SK-N-SH (cell line): Measurements from ENCODE around the gene C13orf42. TPM values are rescaled to one million over a fixed set of nuclear protein-coding genes. Genes with fewer than 3 reads are reported as not detected.

ENCODE experiments used
- CTCF ChIA-PET: fragments of 300-600, 350-600 bp; formaldehyde crosslinking; extraction: SDS; loops from one replicate; lab custom pipeline; 2021; lab: Yijun Ruan, JAX
- POLR2A ChIA-PET: fragments of 350-600 bp; sonication (Branson Sonifier 250); formaldehyde crosslinking; extraction: SDS; loops from one replicate; lab custom pipeline; 2020; ENCODE audit warnings: antibody characterized with exemption, inconsistent platforms; lab: Yijun Ruan, JAX
- DNase-seq: peaks from one replicate; pipeline ENCODE4 v3.0.0; 2012
- H2AFZ ChIP-seq: fragments of 200-600 bp; sonication (generic); 2 replicates; pipeline ENCODE4 v1.8.1; 2016; ENCODE audit warnings: antibody characterized with exemption, mild to moderate bottlenecking, low read depth
- H3F3A ChIP-seq: fragments of 200-600 bp; sonication (generic); replicated peaks from 2 replicates; pipeline ENCODE3; 2016; ENCODE audit warnings: antibody characterized with exemption, mild to moderate bottlenecking; ENCODE audit not compliant: insufficient read depth
- H3K27ac ChIP-seq, 2 experiments: fragments of 200-500 bp in 1 of 2; fragments of 200-600 bp in 1 of 2; sonication (Bioruptor generic) in 1 of 2; sonication (generic), shearing (Covaris generic) in 1 of 2; 2 replicates each; pipeline versions ENCODE4 v1.5.1 to v1.6.1; 2014 to 2016; ENCODE audit warnings: low read depth in 2 of 2, inconsistent platforms in 1 of 2, low read length in 1 of 2, mild to moderate bottlenecking in 1 of 2, mixed read lengths in 1 of 2
- H3K27me3 ChIP-seq: fragments of 200-600 bp; sonication (generic), shearing (Covaris generic); 2 replicates; pipeline ENCODE4 v1.6.1; 2016; ENCODE audit warnings: mixed run types; ENCODE audit not compliant: insufficient read depth
- H3K36me3 ChIP-seq, 2 experiments: fragments of 200-500 bp in 1 of 2; fragments of 200-600 bp in 1 of 2; sonication (Bioruptor generic) in 1 of 2; sonication (generic) in 1 of 2; replicated peaks in 1 of 2; 2 replicates each; pipeline versions ENCODE3 to v1.5.1; 2014 to 2016; ENCODE audit warnings: low read length in 1 of 2, mild to moderate bottlenecking in 1 of 2; ENCODE audit not compliant: insufficient read depth in 2 of 2, control insufficient read depth in 1 of 2
- H3K4me1 ChIP-seq, 2 experiments: fragments of 200-500 bp in 1 of 2; fragments of 200-600 bp in 1 of 2; sonication (Bioruptor generic) in 1 of 2; sonication (generic), shearing (Covaris generic) in 1 of 2; 2 replicates each; pipeline versions ENCODE4 v1.5.1 to v1.6.1; 2014 to 2016; ENCODE audit warnings: low read depth in 1 of 2, low read length in 1 of 2, mixed run types in 1 of 2; ENCODE audit not compliant: insufficient read depth in 2 of 2, control insufficient read depth in 1 of 2
- H3K4me2 ChIP-seq: fragments of 200-600 bp; sonication (generic), shearing (Covaris generic); 2 replicates; pipeline ENCODE4 v1.6.1; 2017; ENCODE audit warnings: mixed run types
- H3K4me3 ChIP-seq, 2 experiments: fragments of 200-500 bp in 1 of 2; fragments of 200-600 bp in 1 of 2; sonication (Bioruptor generic) in 1 of 2; sonication (generic), shearing (Covaris generic) in 1 of 2; 2 replicates each; pipeline versions ENCODE4 v1.5.1 to v1.8.1; 2014 to 2016; ENCODE audit warnings: low read depth in 2 of 2, inconsistent platforms in 1 of 2, low read length in 1 of 2, mild to moderate bottlenecking in 1 of 2, mixed read lengths in 1 of 2, moderate library complexity in 1 of 2
- H3K79me2 ChIP-seq: fragments of 200-600 bp; sonication (generic); 2 replicates; pipeline ENCODE4 v1.8.1; 2017; ENCODE audit warnings: mild to moderate bottlenecking; ENCODE audit not compliant: insufficient read depth
- H3K9ac ChIP-seq: fragments of 200-600 bp; sonication (generic); 2 replicates; pipeline ENCODE4 v1.6.1; 2017; ENCODE audit warnings: mixed run types
- H3K9me2 ChIP-seq: fragments of 200-600 bp; sonication (generic); 2 replicates; pipeline ENCODE4 v1.6.1; 2017; ENCODE audit warnings: mixed run types
- H3K9me3 ChIP-seq: fragments of 200-600 bp; sonication (generic); 2 replicates; pipeline ENCODE4 v1.6.1; 2017; ENCODE audit warnings: mixed run types, mild to moderate bottlenecking, moderate library complexity
- H4K20me1 ChIP-seq: fragments of 200-600 bp; sonication (generic); 2 replicates; pipeline ENCODE4 v1.6.1; 2017; ENCODE audit warnings: mild to moderate bottlenecking, mixed run types; ENCODE audit not compliant: insufficient read depth
- CTCF ChIP-seq: fragments of 200-600 bp; sonication (generic); IDR thresholded peaks from 2 replicates; pipeline ENCODE4 v1.6.1; 2017; ENCODE audit warnings: antibody characterized with exemption, mild to moderate bottlenecking, moderate library complexity
- EP300 ChIP-seq, 2 experiments: IDR thresholded peaks; 2 replicates each; pipeline versions ENCODE4 v1.4.0 to v1.6.1; 2012; ENCODE audit warnings: borderline replicate concordance in 1 of 2, low read depth in 1 of 2, low read length in 1 of 2
- EZH2phosphoT487 ChIP-seq: fragments of 200-600 bp; sonication (generic); IDR thresholded peaks from 2 replicates; pipeline ENCODE4 v1.6.1; 2017; ENCODE audit warnings: low read depth, mixed run types, mild to moderate bottlenecking, antibody characterized with exemption, moderate library complexity, borderline replicate concordance
- FOXM1 ChIP-seq: IDR thresholded peaks from 2 replicates; pipeline ENCODE4 v1.4.0; 2012; ENCODE audit warnings: low read depth, mild to moderate bottlenecking
- GATA2 ChIP-seq: sonication (generic); formaldehyde crosslinking; IDR thresholded peaks from 2 replicates; pipeline ENCODE4 v1.5.0; 2020; ENCODE audit warnings: mild to moderate bottlenecking, missing genetic modification reagents
- JUND ChIP-seq: IDR thresholded peaks from 2 replicates; pipeline ENCODE4 v1.4.0; 2012
- MAX ChIP-seq: IDR thresholded peaks from 2 replicates; pipeline ENCODE4 v1.4.0; 2012; ENCODE audit warnings: low read depth
- MEF2A ChIP-seq: IDR thresholded peaks from 2 replicates; pipeline ENCODE4 v1.4.0; 2012; ENCODE audit warnings: low read depth, borderline replicate concordance
- MXI1 ChIP-seq: IDR thresholded peaks from 2 replicates; pipeline ENCODE4 v1.6.1; 2012; ENCODE audit warnings: mild to moderate bottlenecking, low read depth, low read length, improper control_type of control experiment
- NRF1 ChIP-seq: IDR thresholded peaks from 2 replicates; pipeline ENCODE4 v1.6.1; 2012; ENCODE audit warnings: low read depth, mild to moderate bottlenecking, low read length
- PBX3 ChIP-seq: IDR thresholded peaks from 2 replicates; pipeline ENCODE4; 2012
- POLR2AphosphoS5 ChIP-seq: IDR thresholded peaks from 2 replicates; pipeline ENCODE4 v1.6.1; 2012; ENCODE audit warnings: low read depth, low read length
- RAD21 ChIP-seq: IDR thresholded peaks from 2 replicates; pipeline ENCODE4 v1.6.1; 2012; ENCODE audit warnings: mild to moderate bottlenecking, low read length
- RCOR1 ChIP-seq: fragments of 150-350 bp; IDR thresholded peaks from 2 replicates; pipeline ENCODE4 v1.6.1; 2017; ENCODE audit warnings: antibody characterized with exemption, low read length
- RFX5 ChIP-seq: IDR thresholded peaks from 2 replicates; pipeline ENCODE4 v1.6.1; 2012; ENCODE audit warnings: mild to moderate bottlenecking, improper control_type of control experiment, low read length
- SIN3A ChIP-seq: IDR thresholded peaks from 2 replicates; pipeline ENCODE4 v1.6.1; 2012; ENCODE audit warnings: low read depth, mild to moderate bottlenecking, low read length, moderate library complexity, borderline replicate concordance
- SMC3 ChIP-seq: IDR thresholded peaks from 2 replicates; pipeline ENCODE4 v1.6.1; 2012; ENCODE audit warnings: low read depth, low read length, improper control_type of control experiment
- USF2 ChIP-seq: fragments of 150-350 bp; IDR thresholded peaks from 2 replicates; pipeline ENCODE4 v1.6.1; 2017; ENCODE audit warnings: antibody characterized with exemption, low read length, low read depth, borderline replicate concordance
- YY1 ChIP-seq: IDR thresholded peaks from 2 replicates; pipeline ENCODE4 v1.4.0; 2012; ENCODE audit warnings: low read depth, mild to moderate bottlenecking
- WGBS: methylation state at CpG from one replicate; pipeline ENCODE4 v1.1.6; 2017; ENCODE audit warnings: low lambda C conversion rate; 5-methylcytosine and 5-hydroxymethylcytosine counted together
- polyA plus RNA-seq, 3 experiments: library from polyadenylated mRNA; depleted of rRNA; stranded (reverse); fragments of >200 nt; gene quantifications; 2 replicates each; pipeline ENCODE4 v1.2.3, GENCODE V29; 2012
- TF ChIP-seq, protein P1 (sequence below): IDR thresholded peaks from 2 replicates; pipeline ENCODE4 v1.4.0; 2012; ENCODE audit warnings: low read depth, borderline replicate concordance

C13orf42 gene
- polyA plus RNA-seq, 1 of the 3 experiments (the other 2 are of a cell fraction): not detected

DNA sequence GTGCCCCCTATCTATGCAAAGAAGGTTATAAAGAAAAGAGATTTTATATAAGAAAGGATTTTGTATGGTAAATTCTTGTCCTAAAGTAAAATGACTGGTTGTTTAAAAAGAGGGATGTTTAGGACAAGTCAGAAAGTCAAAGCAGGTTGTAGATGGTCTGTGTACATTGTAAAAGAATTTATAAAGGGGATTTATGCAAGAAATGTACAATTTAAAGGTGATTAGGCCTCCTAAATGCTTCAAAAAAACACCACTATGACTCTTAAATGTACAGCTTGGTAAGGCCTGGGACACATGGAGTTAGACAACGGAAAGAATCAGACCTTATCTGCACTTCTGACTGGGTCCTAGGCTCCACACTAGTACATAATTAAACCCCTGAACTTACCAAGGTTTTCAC, 19.3 kb upstream of the C13orf42 start:
- no peaks in the 10 kb centered on the region for H4K20me1 ChIP-seq
- H2AFZ ChIP-seq: no peak overlapping the region
- H3F3A ChIP-seq: no peaks in the 10 kb centered on the region
- DNase-seq: no peak
- no peak overlapping the region for H3K4me2 ChIP-seq
- no peaks in the 10 kb centered on the region for H3K9me2 ChIP-seq
- CTCF ChIA-PET: interaction anchor here (2.4 to 2.7 kb wide), 2 partner anchors 18 to 155 kb away, joined by 8 to 10 read pairs; no protein-coding TSS in a partner anchor
- peaks cover 6% of the 10 kb centered on the region; the same call in 1 of the 2 replicates for H3K9me3 ChIP-seq
- H3K27me3 ChIP-seq: no peaks in the 10 kb centered on the region
- H3K36me3 ChIP-seq: no peaks in the 10 kb centered on the region
- no peaks in the 10 kb centered on the region for H3K79me2 ChIP-seq
- H3K4me3 ChIP-seq: no peak overlapping the region
- no peak overlapping the region for H3K27ac ChIP-seq
- no peaks in the 10 kb centered on the region for H3K4me1 ChIP-seq
- POLR2A ChIA-PET: no interaction called here
- TF ChIP-seq POLR2AphosphoS5 (no peak), EZH2phosphoT487 (no peak), GATA2 (CRISPR knock-in tag) (no peak), MEF2A (no peak), NRF1 (no peak), FOXM1 (no peak), MAX (no peak), RFX5 (no peak), SIN3A (no peak), SMC3 (no peak), YY1 (no peak), USF2 (no peak), RCOR1 (no peak), CTCF (no peak), JUND (no peak), PBX3 (no peak), MXI1 (no peak), RAD21 (no peak), EP300 (IDR thresholded peaks at IDR 0.05; ENCODE audit: borderline replicate concordance in 1 of 2, low read depth in 1 of 2, low read length in 1 of 2) (no peak)
- TF ChIP-seq, protein P1, sequence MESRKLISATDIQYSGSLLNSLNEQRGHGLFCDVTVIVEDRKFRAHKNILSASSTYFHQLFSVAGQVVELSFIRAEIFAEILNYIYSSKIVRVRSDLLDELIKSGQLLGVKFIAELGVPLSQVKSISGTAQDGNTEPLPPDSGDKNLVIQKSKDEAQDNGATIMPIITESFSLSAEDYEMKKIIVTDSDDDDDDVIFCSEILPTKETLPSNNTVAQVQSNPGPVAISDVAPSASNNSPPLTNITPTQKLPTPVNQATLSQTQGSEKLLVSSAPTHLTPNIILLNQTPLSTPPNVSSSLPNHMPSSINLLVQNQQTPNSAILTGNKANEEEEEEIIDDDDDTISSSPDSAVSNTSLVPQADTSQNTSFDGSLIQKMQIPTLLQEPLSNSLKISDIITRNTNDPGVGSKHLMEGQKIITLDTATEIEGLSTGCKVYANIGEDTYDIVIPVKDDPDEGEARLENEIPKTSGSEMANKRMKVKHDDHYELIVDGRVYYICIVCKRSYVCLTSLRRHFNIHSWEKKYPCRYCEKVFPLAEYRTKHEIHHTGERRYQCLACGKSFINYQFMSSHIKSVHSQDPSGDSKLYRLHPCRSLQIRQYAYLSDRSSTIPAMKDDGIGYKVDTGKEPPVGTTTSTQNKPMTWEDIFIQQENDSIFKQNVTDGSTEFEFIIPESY: no peak
- 30% methylated on average over 1 of the region's 1 CpG for WGBS
- no peak overlapping the region for H3K9ac ChIP-seq
